D721Med (cell line): ENCODE data around the gene WDR81.

Source experiments
- DNase-seq: peaks from one replicate; pipeline ENCODE4 v3.0.0; 2011; ENCODE audit warnings: low spot score; ENCODE audit not compliant: insufficient read length
- FAIRE-seq: peaks from 2 replicates; lab custom pipeline; 2011; peaks lifted over from hg19 to GRCh38; lab: Jason Lieb, UNC
- CTCF ChIP-seq: IDR thresholded peaks from 2 replicates; pipeline ENCODE4 v1.5.1; 2012; ENCODE audit warnings: mild to moderate bottlenecking, control low read depth; ENCODE audit not compliant: insufficient read depth; ENCODE audit errors: missing control alignments

Gene WDR81

DNA sequence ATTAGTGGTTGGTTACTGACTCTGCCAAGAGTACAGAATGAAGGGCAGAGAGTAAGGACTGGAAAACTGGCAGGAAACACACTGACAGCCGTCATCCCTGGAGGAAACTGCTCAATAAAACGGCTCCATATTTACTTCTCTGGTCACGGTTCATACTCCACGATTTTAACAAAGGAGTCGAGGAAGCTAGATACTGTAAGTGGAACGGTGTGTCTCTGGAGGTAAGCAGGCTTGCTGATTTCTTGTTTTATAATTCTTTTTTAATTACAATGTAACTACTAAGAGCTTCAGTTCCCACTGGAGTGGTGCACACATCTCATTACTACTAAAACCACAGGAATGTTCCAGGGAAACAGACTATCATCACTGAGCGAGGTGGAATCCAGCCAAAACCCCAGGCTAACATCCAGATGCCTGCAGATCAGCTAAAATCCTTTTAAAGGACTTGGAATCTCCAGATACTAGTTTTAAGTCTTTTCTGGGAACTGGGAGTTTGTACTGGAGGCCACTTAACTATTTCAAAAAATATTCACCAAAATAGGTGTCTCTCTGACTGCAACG, 55.1 kb downstream of the WDR81 start:
- DNase-seq = no peak
- TF ChIP-seq CTCF = no peak
- no peak for FAIRE-seq

- FAIRE-seq = no peak
- no peak for DNase-seq
- TF ChIP-seq CTCF = no peak
Observed at GRCh38 chr17:1782171-1782567, 57.7 kb downstream of the WDR81 start.

DNA sequence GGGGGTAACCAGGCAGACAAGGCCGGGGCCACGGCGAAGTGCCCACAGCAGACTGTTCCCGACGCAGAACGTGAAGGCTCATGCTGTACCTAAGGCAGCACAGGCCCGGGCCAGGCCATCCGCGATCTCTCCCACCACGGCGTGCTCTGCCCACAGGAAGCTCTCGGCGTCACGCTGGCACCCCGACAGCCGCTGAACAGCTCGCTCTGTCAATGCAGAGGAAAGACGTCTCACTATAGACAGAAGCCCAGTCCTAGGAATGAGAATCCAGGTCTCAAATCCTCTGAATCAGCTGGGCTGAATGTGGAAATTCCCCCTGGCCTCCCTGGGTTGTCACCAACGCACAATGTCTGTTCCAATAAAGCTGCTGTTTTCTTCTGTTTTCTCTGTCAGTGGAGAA, 58.8 kb downstream of the WDR81 start:
- no peak for TF ChIP-seq CTCF
- FAIRE-seq = no peak
- DNase-seq = no peak

DNA sequence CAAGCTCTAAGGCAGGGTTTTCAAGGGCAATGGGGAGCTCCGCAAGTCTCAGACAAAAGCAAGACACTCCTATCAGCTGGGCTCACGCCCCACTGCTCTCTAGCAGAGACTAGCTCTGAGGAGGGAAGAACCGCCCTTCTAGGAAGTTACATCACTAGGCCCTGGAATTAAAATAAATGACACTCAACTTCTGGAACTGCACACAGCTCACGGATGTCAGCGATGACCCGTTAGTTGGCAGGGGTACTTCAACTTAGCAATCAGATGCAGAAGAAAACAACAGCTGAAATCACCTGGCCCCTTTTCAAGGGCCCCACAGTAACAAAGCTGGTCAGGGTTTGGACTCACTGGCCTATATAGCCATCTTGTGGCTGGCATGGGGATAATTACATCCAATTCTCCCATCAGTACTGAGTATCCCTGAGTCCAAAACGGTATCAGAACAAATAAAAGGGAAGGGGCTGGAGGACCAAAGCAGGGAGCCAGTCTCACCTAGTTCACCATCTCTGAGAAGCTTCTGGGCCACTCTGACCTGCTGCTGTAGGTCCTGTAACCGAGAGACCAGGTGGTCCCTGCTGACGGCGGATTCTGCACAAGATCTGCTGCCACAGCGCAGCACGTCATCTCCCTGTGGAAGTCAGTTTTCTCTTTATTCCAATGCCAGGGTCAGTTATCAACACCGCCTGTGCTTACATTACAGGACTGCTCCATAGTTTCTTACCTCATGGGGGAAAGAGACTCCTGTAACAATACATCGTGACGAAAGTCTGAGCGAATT, 59.5 kb downstream of the WDR81 start:
- DNase-seq (no peak), FAIRE-seq (no peak)
- peak; percentile 44 for TF ChIP-seq CTCF

- FAIRE-seq = no peak
Observed at GRCh38 chr17:1785930-1786329, 61.4 kb downstream of the WDR81 start.

GRCh38 chr17:1786708-1787107, 62.2 kb downstream of the WDR81 start:
- TF ChIP-seq CTCF = no peak
- FAIRE-seq = no peak

More at GRCh38 chr17:1785930-1786329, 61.4 kb downstream of the WDR81 start:
- DNase-seq = no peak
- TF ChIP-seq CTCF = no peak

DNA sequence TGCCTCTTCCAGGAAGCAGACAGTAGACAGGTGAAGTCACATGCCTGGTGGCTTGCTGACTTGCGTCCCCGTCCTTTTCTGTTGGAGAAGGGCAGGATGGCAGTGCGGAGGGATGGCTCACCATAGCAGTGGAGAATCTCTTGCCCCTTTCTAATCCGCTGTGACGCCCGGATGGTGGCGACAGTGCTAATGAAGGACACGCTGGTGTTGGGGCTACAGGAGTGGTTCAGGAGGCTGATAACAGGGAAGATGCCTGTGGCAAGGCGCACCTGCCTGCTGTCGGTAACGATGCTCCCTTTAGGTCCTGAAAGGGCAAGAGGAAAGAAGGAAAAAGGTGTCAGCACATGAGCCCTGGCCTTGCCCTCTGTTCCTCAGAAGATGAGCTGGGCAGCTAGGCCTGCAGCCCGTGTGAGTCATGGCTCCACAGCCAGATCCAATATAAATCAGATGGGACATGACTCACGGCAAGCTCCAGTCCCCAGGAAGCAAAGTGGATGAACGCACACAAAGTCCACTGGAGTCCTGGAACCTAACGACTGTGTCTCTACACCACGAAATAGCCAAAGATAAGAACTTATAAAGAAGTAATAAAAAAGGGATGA, 62.9 kb downstream of the WDR81 start:
- DNase-seq (no peak), FAIRE-seq (no peak)
- no peak for TF ChIP-seq CTCF

More at GRCh38 chr17:1786708-1787107, 62.2 kb downstream of the WDR81 start:
- DNase-seq = no peak
